Activated naive CD8-positive, alpha-beta T cell treated with anti-CD3 and anti-CD28 coated beads, Interleukin-2, amount 50 U/mL, for 24 hours (primary cell): Measurements from ENCODE around the gene GALNT18.
A peak's percentile ranks its signal among the peaks of the same experiment; 100 is the strongest.

Source experiments
- ATAC-seq: fragments of 150-1000 bp; cut with Tn5 transposase; one replicate; pipeline ENCODE4 v1.10.0; 2021
- DNase-seq: peaks from one replicate; pipeline ENCODE4 v3.0.0; 2021
- H3K27ac Mint-ChIP-seq: one replicate; pipeline ENCODE4 v1.8.0; 2021; ENCODE audit warnings: mild to moderate bottlenecking, mixed read lengths
- H3K27me3 Mint-ChIP-seq: one replicate; pipeline ENCODE4 v1.8.0; 2021; ENCODE audit warnings: mixed read lengths
- H3K36me3 Mint-ChIP-seq: one replicate; pipeline ENCODE4 v1.8.0; 2021; ENCODE audit warnings: low read depth, mixed read lengths
- H3K4me1 Mint-ChIP-seq: one replicate; pipeline ENCODE4 v1.8.0; 2021; ENCODE audit warnings: mixed read lengths
- H3K4me3 Mint-ChIP-seq: one replicate; pipeline ENCODE4 v1.8.0; 2021; ENCODE audit warnings: mild to moderate bottlenecking, moderate library complexity, mixed read lengths
- H3K9me3 Mint-ChIP-seq: one replicate; pipeline ENCODE4 v1.8.0; 2021; ENCODE audit warnings: mixed read lengths

GALNT18 gene

GRCh38 chr11:11267312-11267711 lies 354.5 kb downstream of the GALNT18 start:
- peaks cover 9% of the 10 kb centered on the region for H3K4me1 Mint-ChIP-seq
- no peak overlapping the region for H3K4me3 Mint-ChIP-seq
- H3K36me3 Mint-ChIP-seq = no peaks in the 10 kb centered on the region
- ATAC-seq = no peak
- peaks cover 3% of the 10 kb centered on the region for H3K27me3 Mint-ChIP-seq
- no peak overlapping the region for H3K27ac Mint-ChIP-seq
- DNase-seq = no peak
- H3K9me3 Mint-ChIP-seq = no peaks in the 10 kb centered on the region

GRCh38 chr11:11265994-11266606 lies 355.7 kb downstream of the GALNT18 start:
- Mint-ChIP-seq H3K4me3 (no peak overlapping the region), H3K9me3 (no peaks in the 10 kb centered on the region), H3K4me1 (peaks cover 9% of the 10 kb centered on the region), H3K27me3 (peaks cover 4% of the 10 kb centered on the region), H3K27ac (no peak overlapping the region), H3K36me3 (no peaks in the 10 kb centered on the region)
- peak; percentile 71 for DNase-seq
- no peak for ATAC-seq

GRCh38 chr11:11265320-11265719 lies 356.5 kb downstream of the GALNT18 start:
- H3K36me3 Mint-ChIP-seq = no peaks in the 10 kb centered on the region
- H3K27me3 Mint-ChIP-seq = peaks cover 4% of the 10 kb centered on the region
- no peak overlapping the region for H3K27ac Mint-ChIP-seq
- peak; percentile 12 for DNase-seq
- H3K4me3 Mint-ChIP-seq = no peak overlapping the region
- no peaks in the 10 kb centered on the region for H3K9me3 Mint-ChIP-seq
- H3K4me1 Mint-ChIP-seq = peaks cover 9% of the 10 kb centered on the region
- peak; percentile 60 for ATAC-seq

GRCh38 chr11:11263238-11264005 lies 358.4 kb downstream of the GALNT18 start:
- Mint-ChIP-seq H3K36me3 (no peaks in the 10 kb centered on the region), H3K4me1 (peaks cover 9% of the 10 kb centered on the region), H3K27me3 (peaks cover 4% of the 10 kb centered on the region), H3K4me3 (no peak overlapping the region), H3K27ac (no peak overlapping the region), H3K9me3 (no peaks in the 10 kb centered on the region)
- ATAC-seq (no peak), DNase-seq (no peak)

GRCh38 chr11:11262171-11262920 lies 359.5 kb downstream of the GALNT18 start:
- peaks cover 7% of the 10 kb centered on the region for H3K27me3 Mint-ChIP-seq
- peaks cover 9% of the 10 kb centered on the region for H3K4me1 Mint-ChIP-seq
- no peak overlapping the region for H3K27ac Mint-ChIP-seq
- H3K9me3 Mint-ChIP-seq = no peaks in the 10 kb centered on the region
- no peak overlapping the region for H3K4me3 Mint-ChIP-seq
- no peak for ATAC-seq
- DNase-seq = no peak
- no peaks in the 10 kb centered on the region for H3K36me3 Mint-ChIP-seq

GRCh38 chr11:11261629-11262028 lies 360.2 kb downstream of the GALNT18 start:
- Mint-ChIP-seq H3K4me1 (peaks cover 9% of the 10 kb centered on the region), H3K27me3 (peaks cover 7% of the 10 kb centered on the region)
- ATAC-seq = no peak

GRCh38 chr11:11260903-11261302 lies 360.9 kb downstream of the GALNT18 start:
- no peaks in the 10 kb centered on the region for H3K36me3 Mint-ChIP-seq
- no peak for ATAC-seq
- H3K27me3 Mint-ChIP-seq = peaks cover 9% of the 10 kb centered on the region
- H3K9me3 Mint-ChIP-seq = no peaks in the 10 kb centered on the region
- no peak for DNase-seq
- H3K27ac Mint-ChIP-seq = no peak overlapping the region
- H3K4me1 Mint-ChIP-seq = peaks cover 8% of the 10 kb centered on the region
- no peak overlapping the region for H3K4me3 Mint-ChIP-seq

More at GRCh38 chr11:11261629-11262028, 360.2 kb downstream of the GALNT18 start:
- Mint-ChIP-seq H3K4me3 (no peak overlapping the region), H3K27ac (no peak overlapping the region), H3K9me3 (no peaks in the 10 kb centered on the region), H3K36me3 (no peaks in the 10 kb centered on the region)
- DNase-seq = no peak

GRCh38 chr11:11253995-11254394 lies 367.8 kb downstream of the GALNT18 start:
- Mint-ChIP-seq H3K9me3 (no peaks in the 10 kb centered on the region), H3K27ac (no peak overlapping the region), H3K4me3 (no peak overlapping the region), H3K36me3 (no peaks in the 10 kb centered on the region), H3K27me3 (peaks cover 8% of the 10 kb centered on the region), H3K4me1 (no peaks in the 10 kb centered on the region)
- DNase-seq = no peak
- ATAC-seq = no peak

GRCh38 chr11:11253497-11253896 lies 368.3 kb downstream of the GALNT18 start:
- Mint-ChIP-seq H3K4me3 (no peak overlapping the region), H3K4me1 (no peaks in the 10 kb centered on the region), H3K27me3 (peaks cover 8% of the 10 kb centered on the region), H3K9me3 (no peaks in the 10 kb centered on the region), H3K27ac (no peak overlapping the region), H3K36me3 (no peaks in the 10 kb centered on the region)
- no peak for DNase-seq
- no peak for ATAC-seq

GRCh38 chr11:11252403-11252802 lies 369.4 kb downstream of the GALNT18 start:
- no peak overlapping the region for H3K4me3 Mint-ChIP-seq
- H3K4me1 Mint-ChIP-seq = no peaks in the 10 kb centered on the region
- peaks cover 8% of the 10 kb centered on the region for H3K27me3 Mint-ChIP-seq
- H3K27ac Mint-ChIP-seq = no peak overlapping the region
- H3K9me3 Mint-ChIP-seq = peaks cover 2% of the 10 kb centered on the region
- H3K36me3 Mint-ChIP-seq = no peaks in the 10 kb centered on the region
- DNase-seq (no peak), ATAC-seq (no peak)

- Mint-ChIP-seq H3K4me3 (no peak overlapping the region), H3K9me3 (peaks cover 9% of the 10 kb centered on the region), H3K4me1 (no peaks in the 10 kb centered on the region), H3K36me3 (no peaks in the 10 kb centered on the region), H3K27me3 (peaks cover 8% of the 10 kb centered on the region), H3K27ac (no peak overlapping the region)
- DNase-seq (no peak), ATAC-seq (no peak)
Observed at GRCh38 chr11:11251394-11251970, 370.3 kb downstream of the GALNT18 start.

GRCh38 chr11:11250470-11250869 lies 371.3 kb downstream of the GALNT18 start:
- peaks cover 7% of the 10 kb centered on the region for H3K27me3 Mint-ChIP-seq
- peaks cover 9% of the 10 kb centered on the region for H3K9me3 Mint-ChIP-seq
- ATAC-seq = no peak
- no peak overlapping the region for H3K27ac Mint-ChIP-seq
- H3K36me3 Mint-ChIP-seq = no peaks in the 10 kb centered on the region
- no peak overlapping the region for H3K4me3 Mint-ChIP-seq
- DNase-seq = no peak
- no peaks in the 10 kb centered on the region for H3K4me1 Mint-ChIP-seq

GRCh38 chr11:11247576-11247975 lies 374.2 kb downstream of the GALNT18 start:
- Mint-ChIP-seq H3K9me3 (peaks cover 9% of the 10 kb centered on the region), H3K4me3 (no peak overlapping the region), H3K27me3 (peaks cover 5% of the 10 kb centered on the region), H3K27ac (peak overlapping the region; percentile 52), H3K4me1 (peaks cover 15% of the 10 kb centered on the region), H3K36me3 (no peaks in the 10 kb centered on the region)
- no peak for DNase-seq
- ATAC-seq = no peak

GRCh38 chr11:11247086-11247485 lies 374.7 kb downstream of the GALNT18 start:
- no peak for DNase-seq
- H3K27me3 Mint-ChIP-seq = peaks cover 5% of the 10 kb centered on the region
- peak overlapping the region; percentile 52 for H3K27ac Mint-ChIP-seq
- no peak overlapping the region for H3K4me3 Mint-ChIP-seq
- H3K4me1 Mint-ChIP-seq = peaks cover 16% of the 10 kb centered on the region
- H3K9me3 Mint-ChIP-seq = peaks cover 9% of the 10 kb centered on the region
- ATAC-seq = no peak
- H3K36me3 Mint-ChIP-seq = no peaks in the 10 kb centered on the region
